ENCODE data around the gene DENND2C. TPM values are rescaled to one million over a fixed set of nuclear protein-coding genes. Genes with fewer than 3 reads are reported as not detected.

DENND2C gene
- total RNA-seq, 1 experiment from 2014 or later = 1.1 TPM

- CTCF ChIA-PET = no interaction called here
- in situ Hi-C loops (cut with HindIII; ENCODE audit: low pct_unique_long_range_greater_than_20kb, low sequenced_read_pairs) = no loop called here
Observed at GRCh38 chr1:114620419-114620818, 49.4 kb downstream of the DENND2C start.

GRCh38 chr1:114618606-114619005 lies 51.2 kb downstream of the DENND2C start:
- Histone ChIP-seq H3K36me3 (ENCODE audit: control insufficient read depth, insufficient read depth, low read length) (no peaks in the 10 kb centered on the region), H3K4me3 (ENCODE audit: low read depth in 2 of 2, low read length in 2 of 2) (no peak overlapping the region)

More at GRCh38 chr1:114620419-114620818, 49.4 kb downstream of the DENND2C start:
- Histone ChIP-seq H3K4me1 (ENCODE audit: control insufficient read depth, insufficient read depth, low read length) (no peaks in the 10 kb centered on the region), H3K27ac (ENCODE audit: low read length) (no peak overlapping the region), H3K9me3 (ENCODE audit: control insufficient read depth, insufficient read depth, low read depth, low read length) (no peaks in the 10 kb centered on the region), H3K27me3 (ENCODE audit: control insufficient read depth, insufficient read depth, low read length) (no peaks in the 10 kb centered on the region), H3K36me3 (ENCODE audit: control insufficient read depth, insufficient read depth, low read length) (no peaks in the 10 kb centered on the region), H3K4me3 (ENCODE audit: low read depth in 2 of 2, low read length in 2 of 2) (no peak overlapping the region)
- ATAC-seq (no peak), DNase-seq (ENCODE audit: low read depth, low spot score) (no peak)
- intact Hi-C loops (cut with micrococcal nuclease; ENCODE audit: unreplicated experiment) = no loop called here
- no TSS peak for BruUV-seq (replicated peaks)
- POLR2A ChIA-PET = no interaction called here
- TF ChIP-seq CTCF (IDR thresholded peaks at IDR 0.05) (no peak; the same call in 1 of the 2 replicates), TCF7L2 (IDR thresholded peaks at IDR 0.05; ENCODE audit: low read depth, low read length) (no peak), REST (IDR thresholded peaks at IDR 0.05; ENCODE audit: insufficient read depth in 1 of 2, low read depth in 2 of 2, low read length in 1 of 2) (no peak), POLR2AphosphoS5 (IDR thresholded peaks at IDR 0.05; ENCODE audit: low read depth, low read length) (no peak), SIN3A (IDR thresholded peaks at IDR 0.05; ENCODE audit: borderline replicate concordance, insufficient read depth, low read depth, low read length) (no peak)

More at GRCh38 chr1:114618606-114619005, 51.2 kb downstream of the DENND2C start:
- no peak overlapping the region for H3K27ac ChIP-seq (ENCODE audit: low read length)
- in situ Hi-C loops (cut with HindIII; ENCODE audit: low pct_unique_long_range_greater_than_20kb, low sequenced_read_pairs) = no loop called here
- ATAC-seq = no peak
- H3K27me3 ChIP-seq (ENCODE audit: control insufficient read depth, insufficient read depth, low read length) = no peaks in the 10 kb centered on the region
- H3K9me3 ChIP-seq (ENCODE audit: control insufficient read depth, insufficient read depth, low read depth, low read length) = no peaks in the 10 kb centered on the region
- DNase-seq (ENCODE audit: low read depth, low spot score) = no peak
- TF ChIP-seq POLR2AphosphoS5 (IDR thresholded peaks at IDR 0.05; ENCODE audit: low read depth, low read length) (no peak), CTCF (IDR thresholded peaks at IDR 0.05) (no peak), REST (IDR thresholded peaks at IDR 0.05; ENCODE audit: insufficient read depth in 1 of 2, low read depth in 2 of 2, low read length in 1 of 2) (no peak), SIN3A (IDR thresholded peaks at IDR 0.05; ENCODE audit: borderline replicate concordance, insufficient read depth, low read depth, low read length) (no peak), TCF7L2 (IDR thresholded peaks at IDR 0.05; ENCODE audit: low read depth, low read length) (no peak)
- CTCF ChIA-PET = no interaction called here
- no TSS peak for BruUV-seq (replicated peaks)
- POLR2A ChIA-PET = no interaction called here
- H3K4me1 ChIP-seq (ENCODE audit: control insufficient read depth, insufficient read depth, low read length) = no peaks in the 10 kb centered on the region
- intact Hi-C loops (cut with micrococcal nuclease; ENCODE audit: unreplicated experiment) = no loop called here
